GM18520 (cell line): Measurements from ENCODE around the gene DGLUCY.
"Not testable (repeated sequence)": the region's sequence is repeated elsewhere in the genome, so short reads cannot be mapped to it uniquely, and the experiment has no call there.

ENCODE experiments used
- ATAC-seq: cut with Tn5 transposase; IDR thresholded peaks from one replicate; pipeline ENCODE4 v1.9.1; 2021; ENCODE audit not compliant: unreplicated experiment

DGLUCY gene

GRCh38 chr14:91254461-91254860 lies 140.6 kb downstream of the DGLUCY start:
- ATAC-seq, result no peak

DNA sequence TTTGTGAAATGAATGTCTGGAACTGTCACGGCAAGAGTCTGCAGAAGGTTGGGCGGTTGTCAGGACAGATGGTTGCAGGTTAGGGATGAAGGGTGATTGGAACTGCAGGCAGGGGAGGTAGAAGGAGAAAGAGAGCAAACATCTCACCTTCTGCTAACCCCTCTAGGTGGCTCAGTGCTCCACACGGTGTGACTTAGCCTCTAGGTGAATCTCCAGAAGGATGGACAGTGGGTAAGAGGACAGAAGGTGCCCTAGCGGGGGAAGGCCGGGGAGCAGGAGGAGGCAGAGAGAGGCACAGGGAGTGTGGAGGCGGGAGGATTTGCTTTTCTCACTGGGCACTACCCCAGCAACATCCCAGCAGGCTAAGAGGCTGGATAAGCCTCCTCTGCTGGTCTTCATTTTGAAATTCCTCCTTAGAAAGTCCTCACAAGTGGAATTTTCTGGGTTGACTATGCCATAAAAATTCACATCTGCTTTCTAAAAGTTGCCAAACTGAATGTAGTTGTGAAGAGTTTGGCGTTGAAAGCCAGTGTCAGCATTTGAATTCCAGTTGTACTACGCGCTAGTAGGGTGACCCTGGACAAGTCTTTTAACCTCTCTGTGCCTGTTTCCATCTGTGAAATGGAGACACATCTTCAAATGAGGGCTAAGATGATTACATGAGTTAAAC lies 141.3 kb downstream of the DGLUCY start:
- ATAC-seq, result no peak

DNA sequence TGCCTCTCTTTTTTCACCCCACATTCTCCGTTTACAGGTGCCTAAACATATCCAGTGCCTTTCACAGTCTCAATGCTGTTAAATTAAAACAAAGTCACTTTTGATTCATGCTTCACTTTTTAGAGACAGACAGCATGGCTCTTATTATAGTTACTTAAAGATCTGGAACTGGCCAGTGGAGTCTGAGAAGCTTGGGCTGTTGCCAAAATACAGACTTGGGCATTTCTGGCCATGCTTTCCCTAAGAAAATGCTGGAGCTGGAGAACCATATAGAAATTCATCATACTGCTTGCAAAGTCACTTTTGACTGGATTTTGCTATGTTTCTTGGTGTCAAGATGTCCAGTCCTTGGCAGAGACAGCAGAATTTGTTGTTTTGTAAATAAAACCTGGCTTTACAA lies 142.8 kb downstream of the DGLUCY start:
- ATAC-seq, result no peak

GRCh38 chr14:91257328-91258010 lies 143.6 kb downstream of the DGLUCY start:
- no peak for ATAC-seq

DNA sequence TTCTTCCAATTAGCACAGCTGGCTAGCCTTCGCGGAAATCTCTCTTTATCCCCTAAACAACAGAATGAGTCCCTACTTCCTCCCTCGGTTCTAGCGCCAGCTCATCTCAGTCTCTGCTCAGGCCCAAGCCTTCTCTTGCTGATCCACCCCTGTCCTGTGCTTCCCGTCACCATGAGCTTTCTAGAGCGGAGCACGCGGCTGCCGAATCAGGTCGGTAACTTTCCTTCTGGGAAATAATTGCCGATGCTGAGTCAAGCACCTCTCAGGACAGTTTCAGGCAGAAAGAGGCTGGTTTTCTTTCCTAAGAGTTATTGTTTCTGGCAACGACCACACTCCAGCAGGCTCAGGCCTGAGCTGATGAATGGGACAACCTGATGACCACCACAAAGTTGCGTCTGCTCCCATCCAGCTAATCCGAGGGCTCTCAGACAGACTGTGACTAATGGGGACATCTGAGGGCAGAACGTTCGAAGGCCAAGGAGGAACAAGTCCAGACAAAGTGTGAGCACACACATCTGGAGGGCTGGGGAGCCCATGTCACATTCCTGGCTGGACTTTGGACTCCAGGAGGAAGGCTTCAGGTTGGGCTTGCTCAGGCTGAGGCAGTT lies 144.2 kb downstream of the DGLUCY start:
- ATAC-seq, result no peak

DNA sequence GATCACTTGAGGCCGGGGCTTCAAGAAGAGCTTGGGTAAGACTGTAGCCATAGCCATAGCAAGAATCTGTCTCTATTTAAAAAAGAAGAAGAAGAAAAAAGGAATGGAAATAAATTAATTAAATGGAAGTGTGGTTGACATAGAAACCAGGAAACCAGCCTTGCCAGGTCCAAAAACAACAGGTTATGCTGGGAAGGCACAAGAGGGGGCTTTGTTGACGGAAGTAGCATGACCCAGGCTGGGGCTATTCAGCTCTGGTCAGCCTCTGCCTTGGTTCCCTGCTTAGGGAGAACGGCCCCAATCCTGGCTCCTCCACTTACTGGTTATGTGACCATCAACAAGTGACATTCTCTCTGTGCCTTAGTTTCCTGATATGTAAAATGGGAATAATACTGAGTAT lies 145.0 kb downstream of the DGLUCY start:
- no peak for ATAC-seq

DNA sequence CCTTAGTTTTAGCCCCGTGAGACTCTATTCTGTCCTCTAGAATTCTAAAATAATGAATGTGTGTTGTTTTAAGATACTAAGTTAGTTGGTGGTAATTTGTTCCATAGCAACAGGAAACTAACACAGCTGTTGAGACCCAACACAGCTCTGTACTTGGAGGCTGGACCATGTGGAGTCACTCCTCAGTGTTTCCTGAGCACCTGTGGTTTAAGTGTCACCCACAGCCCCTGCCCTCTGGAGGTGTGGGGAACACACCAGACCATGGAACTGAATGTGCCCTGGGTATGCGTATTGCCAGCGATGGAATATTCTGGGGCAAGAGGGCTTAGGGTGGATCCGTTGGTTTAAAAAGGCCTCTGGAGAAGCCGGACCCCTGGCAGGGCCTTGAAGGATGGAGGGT lies 147.2 kb downstream of the DGLUCY start:
- ATAC-seq, result no peak

DNA sequence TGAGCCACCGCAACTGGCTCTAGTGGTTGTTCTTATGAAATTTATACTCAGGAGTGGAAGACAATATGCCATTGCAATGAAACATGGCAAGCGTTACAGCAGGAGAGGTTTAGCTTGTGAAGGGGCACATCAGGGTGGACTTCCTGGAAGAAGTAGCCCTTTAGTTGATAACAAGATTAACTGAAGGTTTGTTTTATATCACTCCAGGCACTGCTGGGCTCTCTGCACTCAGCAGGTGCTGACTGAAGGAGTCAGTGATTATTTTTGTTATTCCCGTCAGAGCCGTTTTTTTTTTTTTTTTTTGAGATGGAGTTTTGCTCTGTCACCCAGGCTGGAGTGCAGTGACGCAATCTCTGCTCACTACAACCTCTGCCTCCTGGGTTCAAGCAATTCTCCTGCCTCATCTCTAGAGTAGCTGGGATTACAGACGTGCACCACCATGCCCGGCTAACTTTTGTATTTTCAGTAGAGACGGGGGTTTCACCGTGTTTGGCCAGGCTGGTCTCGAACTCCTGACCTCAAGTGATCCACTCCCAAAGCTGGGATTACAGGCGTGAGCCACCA lies 148.2 kb downstream of the DGLUCY start:
- no peak for ATAC-seq

DNA sequence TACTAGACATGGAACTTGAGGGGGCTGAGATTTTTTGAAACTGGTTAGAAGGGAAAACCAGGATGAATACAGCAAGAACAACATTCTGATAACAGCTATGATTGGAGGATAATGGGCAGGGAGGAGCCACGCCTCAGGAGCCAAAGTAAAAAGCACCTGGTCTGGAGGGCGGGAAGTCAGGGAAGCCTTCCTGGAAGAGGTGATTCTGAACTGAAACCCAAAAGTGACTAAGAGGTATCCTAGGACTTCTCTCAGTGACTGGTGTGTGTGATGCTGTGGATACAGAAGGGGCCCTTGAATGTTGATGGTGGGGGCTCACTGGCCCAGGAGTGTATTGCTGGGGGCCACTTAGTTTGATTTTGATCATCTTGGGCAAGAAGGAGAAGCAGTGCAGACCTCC lies 149.5 kb downstream of the DGLUCY start:
- ATAC-seq, result no peak

DNA sequence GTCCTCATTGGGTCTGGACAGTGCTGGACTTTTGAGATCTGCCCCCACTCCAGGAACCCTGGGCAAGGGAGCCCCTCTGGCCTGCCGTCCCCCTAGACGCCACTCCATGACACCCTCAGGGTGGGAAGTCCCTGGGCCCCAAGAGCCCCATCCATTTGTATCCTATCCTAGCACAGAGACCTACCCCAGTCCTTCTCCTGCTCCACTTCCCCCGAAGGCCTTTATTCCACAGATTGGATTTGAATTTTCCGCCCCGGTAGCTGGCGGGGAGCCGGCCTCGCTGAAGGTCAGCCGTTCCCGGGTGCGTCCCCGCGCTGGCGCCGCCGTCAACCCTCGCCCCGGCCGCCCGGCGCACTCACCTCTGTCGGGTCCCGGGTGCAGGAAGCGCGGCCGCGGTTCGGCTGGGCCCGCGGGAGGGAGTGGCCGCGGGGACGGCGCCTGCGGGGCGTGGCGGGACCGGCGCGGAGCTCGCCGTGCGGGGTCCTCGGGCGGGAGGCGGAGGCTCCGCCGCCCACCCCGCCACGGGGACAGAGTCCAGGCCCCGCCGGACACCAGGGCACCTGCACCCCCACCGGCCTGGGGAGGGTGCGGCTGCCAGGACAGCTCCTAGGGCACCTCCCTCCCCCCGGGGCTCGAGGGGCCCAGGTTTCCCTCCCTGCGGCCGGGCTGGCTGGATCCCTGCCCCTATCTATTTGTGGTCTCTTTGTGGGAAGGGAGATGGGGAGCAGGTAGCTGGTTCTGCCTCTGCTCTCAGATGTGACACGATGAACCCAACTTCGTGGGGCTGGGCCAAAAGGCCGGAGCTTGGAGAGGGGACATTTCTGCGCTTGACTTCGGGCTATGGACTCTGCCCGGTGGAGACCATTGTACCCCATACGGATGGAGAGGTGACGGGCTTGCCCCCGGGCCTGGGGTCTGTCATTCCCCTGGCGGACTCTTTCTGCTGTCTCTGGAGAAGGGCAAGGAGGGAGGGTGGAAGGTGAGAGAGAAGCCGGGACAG lies 150.6 kb downstream of the DGLUCY start:
- no peak for ATAC-seq

- ATAC-seq, result no peak
These were observed 151.5 kb downstream of the DGLUCY start for GRCh38 chr14:91265404-91265803.

DNA sequence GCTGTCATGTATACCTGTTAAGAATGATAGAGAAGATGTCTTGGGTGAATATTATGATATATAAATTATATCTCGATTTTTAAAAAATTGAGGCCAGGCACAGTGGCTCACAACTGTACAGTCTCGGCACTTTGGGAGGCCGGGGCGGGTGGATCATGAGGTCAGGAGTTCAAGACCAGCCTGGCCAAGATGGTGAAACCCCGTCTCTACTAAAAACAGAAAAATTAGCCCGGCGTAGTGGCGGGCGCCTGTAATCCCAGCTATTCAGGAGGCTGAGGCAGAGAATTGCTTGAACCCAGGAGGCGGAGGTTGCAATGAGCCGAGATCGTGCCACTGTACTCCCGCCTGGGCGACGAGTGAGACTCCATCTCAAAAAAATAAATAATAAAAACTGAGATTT lies 152.4 kb downstream of the DGLUCY start:
- ATAC-seq, result not testable (repeated sequence)

DNA sequence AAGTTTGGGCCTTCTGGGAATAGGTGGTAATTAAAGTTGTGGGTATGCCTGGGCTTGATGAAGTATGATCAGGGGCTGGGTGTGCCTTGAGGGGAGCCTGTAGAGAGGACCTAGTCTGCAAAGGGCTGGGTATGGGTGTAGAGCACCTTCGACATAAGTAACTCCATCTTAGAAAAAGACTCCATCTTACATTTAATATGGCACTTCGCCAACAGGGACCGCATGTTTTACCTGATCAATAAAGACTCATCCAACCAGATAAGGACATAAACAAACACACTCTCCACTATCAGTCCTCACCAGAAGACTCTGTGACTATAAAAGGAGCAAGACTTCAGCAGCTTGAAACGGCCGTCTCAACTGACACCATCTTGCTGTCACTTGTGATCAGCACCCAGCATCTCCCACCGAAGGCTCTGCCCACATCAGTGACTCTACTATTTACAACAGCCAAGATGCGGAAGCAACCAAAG lies 154.1 kb downstream of the DGLUCY start:
- no peak for ATAC-seq

DNA sequence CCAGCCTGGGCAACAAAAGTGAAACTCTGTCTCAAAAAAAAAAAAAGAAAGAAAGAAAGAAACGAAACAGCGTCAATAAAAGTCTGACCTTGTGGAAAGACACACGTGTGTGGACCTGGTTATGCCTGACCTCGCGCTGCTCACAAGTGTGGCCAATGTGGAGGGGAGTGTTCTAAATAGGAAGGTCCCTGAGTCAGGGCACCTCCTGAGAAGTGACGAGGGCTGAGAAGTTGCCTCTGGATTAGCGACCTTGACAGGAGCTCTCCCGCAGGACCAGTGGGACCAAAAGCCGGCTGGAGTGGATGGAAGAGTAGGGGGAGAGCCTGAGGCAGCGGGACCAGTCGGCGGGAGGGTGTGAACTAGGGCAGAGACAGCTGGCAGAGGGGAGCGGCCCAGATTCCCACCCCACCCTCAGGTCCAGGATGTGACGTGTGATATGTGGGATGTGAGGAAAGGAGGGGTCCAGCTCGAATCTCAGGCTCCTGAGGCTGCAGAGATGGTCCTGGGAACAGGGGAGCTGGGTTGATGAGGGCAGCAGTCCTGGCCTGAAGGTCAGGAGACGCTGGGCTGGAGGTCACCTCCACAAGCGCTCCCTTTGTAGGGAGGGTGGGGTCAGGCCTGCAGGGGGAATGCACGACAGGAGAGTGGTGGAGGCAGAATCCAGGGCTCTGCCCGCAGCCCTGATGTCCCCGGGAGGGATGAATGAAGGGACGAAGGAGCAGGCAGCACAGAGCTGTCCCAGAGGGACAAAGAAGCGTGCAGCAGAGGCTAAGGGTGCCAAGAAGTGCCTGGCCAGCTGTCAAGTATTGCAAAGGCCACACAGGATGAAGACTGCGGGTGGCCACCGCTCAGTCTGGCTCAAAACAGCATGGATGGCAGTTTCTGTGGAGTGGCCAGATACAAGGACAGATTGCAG lies 155.5 kb downstream of the DGLUCY start:
- ATAC-seq, result no peak

DNA sequence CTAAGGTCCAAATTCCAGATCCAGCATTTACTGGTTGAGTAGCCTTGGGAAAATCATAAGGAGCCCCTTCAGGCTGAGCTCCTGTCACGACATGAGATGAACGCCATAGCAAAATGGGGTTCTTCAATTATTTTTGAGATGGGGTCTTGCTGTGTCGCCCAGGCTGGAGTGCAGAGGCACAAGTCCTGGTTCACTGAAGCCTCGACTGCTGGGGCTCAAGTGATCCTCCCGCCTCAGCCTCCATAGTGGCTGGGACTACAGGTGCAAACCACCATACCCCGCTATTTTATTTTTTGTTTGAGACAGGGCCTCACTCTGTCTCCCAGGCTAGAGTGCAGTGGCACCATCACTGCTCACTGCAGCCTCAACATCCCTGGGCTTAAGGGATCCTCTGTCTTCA lies 156.3 kb downstream of the DGLUCY start:
- ATAC-seq, result no peak

DNA sequence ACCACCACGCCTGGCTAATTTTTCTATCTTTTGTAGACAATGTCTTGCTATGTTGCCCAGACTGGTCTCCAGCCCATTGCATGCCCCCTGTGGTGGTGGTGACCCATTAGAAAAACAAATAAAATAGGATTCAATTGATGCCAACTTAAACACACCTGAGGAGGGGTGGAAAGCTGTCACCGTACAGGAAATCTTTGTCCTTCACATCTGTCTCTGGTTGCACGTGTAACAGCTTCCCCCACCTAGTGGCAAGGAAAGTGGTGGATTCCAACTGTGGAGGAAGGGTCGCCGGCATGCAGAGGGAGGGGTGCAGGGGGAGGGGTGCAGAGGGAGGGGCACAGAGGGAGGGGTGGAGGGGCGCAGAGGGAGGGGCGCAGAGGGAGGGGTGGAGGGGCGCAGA lies 156.7 kb downstream of the DGLUCY start:
- no peak for ATAC-seq

GRCh38 chr14:91271639-91272038 lies 157.8 kb downstream of the DGLUCY start:
- no peak for ATAC-seq

GRCh38 chr14:91272341-91273272 lies 158.7 kb downstream of the DGLUCY start:
- ATAC-seq, result no peak
